H1 (cell line): ENCODE data around the gene MEIS2.

ENCODE experiments used
- BRCA1 ChIP-seq: IDR thresholded peaks from 2 replicates; pipeline ENCODE4 v1.6.1; 2012; ENCODE audit warnings: low read depth, low read length, improper control_type of control experiment
- EGR1 ChIP-seq: IDR thresholded peaks from 2 replicates; pipeline ENCODE4 v1.6.1; 2011; ENCODE audit warnings: low read depth, low read length, borderline replicate concordance
- EP300 ChIP-seq, 2 experiments: IDR thresholded peaks; 1 replicate in 1 of 2; 2 replicates in 1 of 2; pipeline ENCODE4 v1.6.1; 2011 to 2012; ENCODE audit warnings: low read depth in 2 of 2, low read length in 2 of 2, mild to moderate bottlenecking in 2 of 2, borderline replicate concordance in 1 of 2, inconsistent platforms in 1 of 2, moderate library complexity in 1 of 2
- GTF2F1 ChIP-seq: IDR thresholded peaks from 2 replicates; pipeline ENCODE4 v1.6.1; 2012; ENCODE audit warnings: low read depth, low read length, improper control_type of control experiment, borderline replicate concordance
- TAF1 ChIP-seq: IDR thresholded peaks from 2 replicates; pipeline ENCODE4 v1.6.1; 2011; ENCODE audit warnings: mild to moderate bottlenecking, low read depth, low read length
- USF2 ChIP-seq: IDR thresholded peaks from 2 replicates; pipeline ENCODE4 v1.6.1; 2011; ENCODE audit warnings: low read length, improper control_type of control experiment

DNA sequence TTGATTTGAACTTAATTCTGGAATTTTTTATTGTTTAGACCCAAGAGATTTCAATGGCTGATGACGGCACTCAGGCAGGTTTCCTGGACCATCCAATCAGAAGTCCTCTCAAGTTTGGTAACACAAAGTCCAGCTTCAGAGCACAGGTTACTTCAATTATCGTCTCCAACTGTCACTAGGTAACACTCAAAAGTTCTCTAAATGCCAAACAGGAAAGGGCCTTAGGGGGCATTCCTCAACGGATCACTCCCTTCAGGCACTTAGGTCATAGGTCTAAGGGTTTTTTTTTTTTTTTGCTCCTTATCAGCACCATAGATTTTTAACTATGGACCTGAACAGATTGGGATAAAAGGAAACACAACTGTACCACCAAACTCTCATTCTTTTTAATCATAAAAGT is 85.8 kb downstream of the MEIS2 start:
- TF ChIP-seq EP300 (IDR thresholded peaks at IDR 0.05; ENCODE audit: borderline replicate concordance in 1 of 2, low read depth in 2 of 2, low read length in 2 of 2) = no peak
- no peak for TF ChIP-seq BRCA1
- TF ChIP-seq USF2 = no peak
- TF ChIP-seq GTF2F1 = no peak
- TF ChIP-seq EGR1 = no peak
- no peak for TF ChIP-seq TAF1
